ENCODE measurements around the gene PRKAG3.

DNA sequence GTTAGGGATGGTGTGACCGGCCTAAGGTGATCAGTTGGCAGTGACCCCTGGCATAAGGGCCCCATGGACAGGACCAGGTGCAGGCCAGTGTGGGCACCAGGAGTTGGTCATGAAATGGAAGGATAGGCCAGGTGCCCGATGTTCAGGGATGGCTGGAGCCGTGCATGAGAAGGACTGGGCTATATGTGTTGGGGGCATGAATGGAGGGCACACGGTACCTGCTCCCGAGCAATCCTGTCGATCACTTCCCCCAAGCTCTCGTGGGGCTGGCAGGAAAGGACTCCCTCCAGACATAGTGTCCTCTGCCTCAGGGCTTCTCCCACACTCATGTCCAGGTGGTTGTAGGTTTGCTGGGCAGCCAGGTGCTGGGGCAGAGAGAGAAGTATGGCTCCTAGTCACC is 7.6 kb downstream of the PRKAG3 start:
- TF ChIP-seq BHLHE40 (IDR thresholded peaks at IDR 0.05; ENCODE audit: low read length) (no peak), ZNF75A (CRISPR knock-in tag; IDR thresholded peaks at IDR 0.05) (no peak), POLR2A (conservative IDR thresholded peaks at IDR 0.05) (no peak), FIP1L1 (IDR thresholded peaks at IDR 0.05; ENCODE audit: low read depth, low read length, poor library complexity, severe bottlenecking) (no peak), SAFB (IDR thresholded peaks at IDR 0.05; ENCODE audit: borderline replicate concordance, low read depth, low read length) (no peak), GABPA (tag; conservative IDR thresholded peaks at IDR 0.05; ENCODE audit: low read depth) (no peak), RAD51 (IDR thresholded peaks at IDR 0.05; ENCODE audit: borderline replicate concordance, low read depth) (no peak)
- TF ChIP-seq, protein P1, sequence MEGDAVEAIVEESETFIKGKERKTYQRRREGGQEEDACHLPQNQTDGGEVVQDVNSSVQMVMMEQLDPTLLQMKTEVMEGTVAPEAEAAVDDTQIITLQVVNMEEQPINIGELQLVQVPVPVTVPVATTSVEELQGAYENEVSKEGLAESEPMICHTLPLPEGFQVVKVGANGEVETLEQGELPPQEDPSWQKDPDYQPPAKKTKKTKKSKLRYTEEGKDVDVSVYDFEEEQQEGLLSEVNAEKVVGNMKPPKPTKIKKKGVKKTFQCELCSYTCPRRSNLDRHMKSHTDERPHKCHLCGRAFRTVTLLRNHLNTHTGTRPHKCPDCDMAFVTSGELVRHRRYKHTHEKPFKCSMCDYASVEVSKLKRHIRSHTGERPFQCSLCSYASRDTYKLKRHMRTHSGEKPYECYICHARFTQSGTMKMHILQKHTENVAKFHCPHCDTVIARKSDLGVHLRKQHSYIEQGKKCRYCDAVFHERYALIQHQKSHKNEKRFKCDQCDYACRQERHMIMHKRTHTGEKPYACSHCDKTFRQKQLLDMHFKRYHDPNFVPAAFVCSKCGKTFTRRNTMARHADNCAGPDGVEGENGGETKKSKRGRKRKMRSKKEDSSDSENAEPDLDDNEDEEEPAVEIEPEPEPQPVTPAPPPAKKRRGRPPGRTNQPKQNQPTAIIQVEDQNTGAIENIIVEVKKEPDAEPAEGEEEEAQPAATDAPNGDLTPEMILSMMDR (IDR thresholded peaks at IDR 0.05 in 2 of 3, conservative IDR thresholded peaks at IDR 0.05 in 1 of 3; ENCODE audit: insufficient read depth in 2 of 3, low read depth in 1 of 3, low read length in 3 of 3) = no peak

Data from K562 (cell line).